HFF-Myc (cell line): ENCODE results near the gene PTDSS2.

Source experiments
- DNase-seq: peaks from one replicate; pipeline ENCODE4 v3.0.0-alpha.2; 2011; ENCODE audit warnings: low read depth; ENCODE audit errors: extremely low read depth
- H3K4me3 ChIP-seq: replicated peaks from 2 replicates; pipeline ENCODE4 v1.5.1; 2011; ENCODE audit warnings: low read depth, mild to moderate bottlenecking, control low read depth, low read length
- TF ChIP-seq, protein P1 (sequence below): IDR thresholded peaks from 2 replicates; pipeline ENCODE4 v1.5.1; 2012; ENCODE audit warnings: mild to moderate bottlenecking, low read depth, low read length, control low read depth; ENCODE audit errors: missing control alignments

PTDSS2 gene

DNA sequence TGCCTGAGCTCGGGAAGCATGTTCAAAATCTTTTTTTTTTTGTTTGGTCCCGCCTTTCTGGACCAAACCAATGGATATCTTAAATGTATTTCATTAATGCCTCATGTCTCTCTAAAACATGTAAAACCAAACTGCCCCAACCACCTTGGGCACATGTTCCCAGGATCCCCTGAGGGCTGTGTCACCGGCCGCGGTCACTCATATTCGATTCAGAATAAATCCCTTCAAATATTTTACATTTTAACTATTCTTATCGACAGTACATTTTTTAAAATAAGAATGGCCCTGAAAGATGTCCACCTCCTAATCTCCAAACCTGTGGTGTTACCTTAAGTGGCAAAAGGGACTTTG lies 54.9 kb downstream of the PTDSS2 start:
- peak overlapping the region; percentile 83 for H3K4me3 ChIP-seq
- TF ChIP-seq, protein P1, sequence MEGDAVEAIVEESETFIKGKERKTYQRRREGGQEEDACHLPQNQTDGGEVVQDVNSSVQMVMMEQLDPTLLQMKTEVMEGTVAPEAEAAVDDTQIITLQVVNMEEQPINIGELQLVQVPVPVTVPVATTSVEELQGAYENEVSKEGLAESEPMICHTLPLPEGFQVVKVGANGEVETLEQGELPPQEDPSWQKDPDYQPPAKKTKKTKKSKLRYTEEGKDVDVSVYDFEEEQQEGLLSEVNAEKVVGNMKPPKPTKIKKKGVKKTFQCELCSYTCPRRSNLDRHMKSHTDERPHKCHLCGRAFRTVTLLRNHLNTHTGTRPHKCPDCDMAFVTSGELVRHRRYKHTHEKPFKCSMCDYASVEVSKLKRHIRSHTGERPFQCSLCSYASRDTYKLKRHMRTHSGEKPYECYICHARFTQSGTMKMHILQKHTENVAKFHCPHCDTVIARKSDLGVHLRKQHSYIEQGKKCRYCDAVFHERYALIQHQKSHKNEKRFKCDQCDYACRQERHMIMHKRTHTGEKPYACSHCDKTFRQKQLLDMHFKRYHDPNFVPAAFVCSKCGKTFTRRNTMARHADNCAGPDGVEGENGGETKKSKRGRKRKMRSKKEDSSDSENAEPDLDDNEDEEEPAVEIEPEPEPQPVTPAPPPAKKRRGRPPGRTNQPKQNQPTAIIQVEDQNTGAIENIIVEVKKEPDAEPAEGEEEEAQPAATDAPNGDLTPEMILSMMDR: no peak
- no peak for DNase-seq

GRCh38 chr11:506238-506994 lies 56.3 kb downstream of the PTDSS2 start:
- H3K4me3 ChIP-seq: peak overlapping the region; percentile 83
- TF ChIP-seq, protein P1: no peak
- DNase-seq: peak; percentile 91

- peak within 1 kb of the TSS; percentile 83 for H3K4me3 ChIP-seq
- TF ChIP-seq, protein P1: no peak
- peak; percentile 59 for DNase-seq
These were observed 57.1 kb downstream of the PTDSS2 start, which contains the start of gene RNH1 for GRCh38 chr11:506995-507726. TSS of gene RNH1 (minus strand) at chr11:507242. CDS start at chr11:502162, 5,080 bp downstream.

- TF ChIP-seq, protein P1: no peak
- peak overlapping the region; percentile 83 for H3K4me3 ChIP-seq
- DNase-seq: no peak
These were observed 57.8 kb downstream of the PTDSS2 start for GRCh38 chr11:507727-508515.

- H3K4me3 ChIP-seq: no peak overlapping the region
- TF ChIP-seq, protein P1: no peak
- DNase-seq: no peak
These were observed 58.9 kb downstream of the PTDSS2 start for GRCh38 chr11:508956-509355.

DNA sequence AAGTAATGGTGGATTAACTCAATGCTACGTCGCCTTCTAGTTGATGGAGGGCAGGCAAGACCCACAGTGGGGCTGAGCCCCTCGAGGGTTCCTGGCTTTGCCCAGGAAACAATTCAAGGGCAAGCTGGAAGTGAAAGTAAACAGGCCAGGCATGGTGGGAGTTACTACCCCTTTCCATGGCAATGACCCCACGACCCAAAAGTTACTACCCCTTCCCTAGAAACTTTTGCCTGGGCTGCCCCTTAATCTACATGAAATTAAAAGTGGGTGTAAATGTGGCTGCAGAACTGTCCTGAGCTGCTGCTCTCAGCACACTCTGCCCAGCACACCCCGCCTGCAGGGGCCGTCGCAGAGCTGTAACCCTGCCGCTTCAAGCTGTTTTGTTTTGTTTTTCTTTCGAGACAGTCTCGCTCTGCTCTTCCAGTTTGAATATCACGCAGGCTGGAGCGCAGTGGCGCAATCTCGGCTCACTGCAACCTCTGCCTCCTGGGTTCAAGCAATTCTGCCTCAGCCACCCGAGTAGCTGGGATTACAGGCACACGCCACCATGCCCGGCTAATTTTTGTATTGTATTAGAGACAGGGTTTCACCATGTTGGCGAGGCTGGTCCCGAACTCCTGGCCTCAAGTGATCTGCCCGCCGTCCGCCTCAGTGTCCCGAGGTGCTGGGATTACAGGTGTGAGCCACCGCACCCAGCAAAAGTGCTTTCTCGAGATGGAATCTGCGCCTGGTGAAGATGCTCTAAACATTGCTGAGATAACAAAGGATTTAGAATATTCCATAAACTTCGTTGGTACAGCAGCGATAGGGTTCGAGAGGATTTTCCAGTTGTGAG lies 62.9 kb downstream of the PTDSS2 start:
- TF ChIP-seq, protein P1: no peak
- DNase-seq: no peak
- no peak overlapping the region for H3K4me3 ChIP-seq
